Left colon (tissue), 2 donors: ENCODE results near the gene UPK3BL1. TPM values are rescaled to one million over a fixed set of nuclear protein-coding genes. Genes with fewer than 3 reads are reported as not detected.
"Not testable (repeated sequence)": the region's sequence is repeated elsewhere in the genome, so short reads cannot be mapped to it uniquely, and the experiment has no call there.

Source experiments
- ATAC-seq: fragments of 200-7000 bp; cut with Tn5 transposase; one replicate; pipeline ENCODE4 v1.9.1; 2020; ENCODE audit warnings: mild to moderate bottlenecking, moderate library complexity
- DNase-seq, 2 donors: peaks; one replicate each; pipeline ENCODE4 v3.0.0-alpha.2; 2020
- intact Hi-C, 2 donors: fragments of 100-400 bp; cut with DNase I in 1 of 2; cut with micrococcal nuclease in 1 of 2; formaldehyde crosslinking; loops; one replicate each; pipeline versions ENCODE4 v1.11.2 to v1.14.0; 2022; cut with DNase I, micrococcal nuclease
- long read RNA-seq: library from polyadenylated mRNA; unstranded; transcript quantifications from one replicate; pipeline ENCODE4 v2.0.0, GENCODE V29; 2021
- total RNA-seq, 2 donors: library from RNA; stranded (reverse); fragmentation: NEBNext Ultra II Directional; extraction: Animal tissue kit (Norgen Biotek cat#: 25700); gene quantifications; one replicate each; pipeline ENCODE4 v1.2.1, GENCODE V29; 2021
- donor health status: DM: no; HTN: no; CAD: no.
- donor health status: DM: yes; HTN: yes; CAD: no.

Gene UPK3BL1, protein sequence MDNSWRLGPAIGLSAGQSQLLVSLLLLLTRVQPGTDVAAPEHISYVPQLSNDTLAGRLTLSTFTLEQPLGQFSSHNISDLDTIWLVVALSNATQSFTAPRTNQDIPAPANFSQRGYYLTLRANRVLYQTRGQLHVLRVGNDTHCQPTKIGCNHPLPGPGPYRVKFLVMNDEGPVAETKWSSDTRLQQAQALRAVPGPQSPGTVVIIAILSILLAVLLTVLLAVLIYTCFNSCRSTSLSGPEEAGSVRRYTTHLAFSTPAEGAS
- total RNA-seq = 10 to 100 TPM in 1 of 2 donors, 1 to 10 TPM in 1; 6.3 to 27.5 TPM
- long read RNA-seq, partial matches to known transcripts = 0 of 2 reads
- long read RNA-seq, other reads (novel, unspliced or antisense) = 0 of 2 reads

- DNase-seq, intact Hi-C loops: not testable (repeated sequence)
- ATAC-seq = peak; percentile 14
Observed at GRCh38 chr7:102642691-102643090, at the start of gene UPK3BL1. TSS of gene UPK3BL1 (minus strand) at chr7:102642791. CDS start at chr7:102642741, 50 bp downstream.

GRCh38 chr7:102690602-102691001 lies 48.0 kb upstream of the UPK3BL1 start:
- ATAC-seq, intact Hi-C loops: not testable (repeated sequence)
- DNase-seq = peak in 1 of 2 donors; percentile 12

DNA sequence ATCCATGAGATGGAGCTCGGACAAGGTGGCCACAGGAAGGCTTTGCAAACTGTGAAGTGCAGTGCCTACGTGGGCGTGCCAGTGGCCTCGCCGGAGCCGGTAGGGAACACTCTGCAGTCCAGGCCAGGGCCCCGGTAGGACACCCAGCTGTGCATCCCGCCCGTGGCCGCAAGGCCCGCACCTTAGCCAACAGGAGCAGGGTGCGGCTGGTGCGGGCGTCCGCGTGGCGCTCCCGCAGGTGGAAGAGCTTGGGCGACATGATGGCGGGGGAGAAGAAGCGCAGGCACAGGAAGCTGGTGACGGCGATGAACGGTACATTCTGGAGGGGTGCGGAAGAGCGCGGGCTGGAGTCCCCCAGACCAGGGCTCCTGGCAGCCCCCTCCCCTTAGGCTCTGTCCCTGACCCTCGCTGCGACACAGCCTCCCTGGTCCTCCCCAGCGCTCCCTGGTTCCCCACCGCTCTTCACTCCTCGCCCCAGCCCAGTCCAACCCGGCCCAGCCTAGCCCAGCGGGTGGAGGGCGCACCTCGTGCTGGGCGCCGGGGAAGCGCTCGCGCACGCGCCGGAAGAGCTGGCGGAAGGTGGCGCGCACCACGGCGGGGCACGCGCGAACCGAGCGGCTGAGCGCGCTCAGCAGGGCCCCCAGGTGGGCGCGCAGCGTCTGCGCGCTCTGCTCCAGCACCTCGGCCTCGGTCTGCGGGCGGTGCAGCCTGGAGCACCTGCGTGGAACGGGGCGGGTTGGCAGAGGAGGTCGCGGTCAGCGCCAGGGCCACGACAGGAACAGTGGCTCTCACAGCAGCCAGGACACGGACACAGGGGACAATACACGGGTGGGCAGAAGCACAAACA lies 47.1 kb upstream of the UPK3BL1 start:
- intact Hi-C loops = not testable (repeated sequence)
- ATAC-seq = peak; percentile 49
- peak in 1 of 2 donors; percentile 6 for DNase-seq

DNA sequence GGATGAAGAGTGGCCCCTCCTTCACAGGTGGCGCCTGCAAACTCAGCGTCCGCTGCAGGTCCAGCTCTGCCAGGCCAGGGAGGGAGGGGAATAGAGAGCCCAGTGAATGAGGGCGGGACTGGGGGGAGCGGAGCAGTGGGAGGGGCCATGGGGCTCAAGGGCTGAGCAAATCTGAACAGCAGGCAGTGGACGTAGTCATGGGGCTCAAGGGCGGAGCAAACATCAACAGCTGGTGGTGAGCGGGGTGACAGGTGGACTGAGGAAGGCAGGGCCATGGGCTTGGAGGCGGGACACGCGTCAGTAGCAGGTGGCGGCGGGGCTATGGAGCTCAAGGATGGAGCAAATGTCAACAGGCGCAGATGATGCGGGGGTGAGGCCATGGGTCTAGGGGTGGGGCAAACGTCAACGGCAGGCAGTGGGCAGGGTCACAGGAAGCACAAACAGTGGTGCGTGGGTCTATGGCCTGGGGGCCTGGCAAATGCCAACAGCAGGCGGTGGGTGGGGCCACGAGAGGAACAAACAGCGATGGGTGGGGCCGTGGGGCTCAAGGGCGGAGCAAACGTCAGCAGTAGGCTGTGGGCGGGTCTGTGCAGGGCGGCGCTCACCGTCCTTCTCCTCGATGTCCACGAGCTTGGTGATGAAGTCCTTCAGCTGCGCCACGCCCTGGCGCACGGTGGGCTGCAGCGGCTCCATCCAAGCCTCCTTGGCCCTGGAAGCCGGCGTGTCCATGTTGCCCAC lies 45.9 kb upstream of the UPK3BL1 start:
- ATAC-seq = peak; percentile 89
- DNase-seq, intact Hi-C loops: not testable (repeated sequence)

DNA sequence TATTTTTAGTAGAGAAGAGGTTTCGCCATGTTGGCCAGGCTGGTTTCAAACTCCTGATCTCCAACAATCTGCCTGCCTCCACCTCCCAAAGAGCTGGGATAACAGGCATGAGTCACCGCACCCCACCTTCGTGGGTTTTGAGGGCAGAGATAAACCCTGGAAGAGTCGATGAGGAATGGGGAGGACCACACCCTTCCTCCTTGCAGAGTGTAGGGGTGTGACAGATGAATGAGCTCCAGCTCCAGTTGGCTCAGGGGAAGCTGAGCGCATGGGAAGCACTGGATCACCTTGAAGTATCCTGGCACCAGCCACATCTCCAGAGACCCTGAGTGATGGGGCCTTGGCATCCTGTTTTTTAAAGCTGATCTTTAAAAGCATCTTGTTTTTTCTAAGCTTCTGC lies 40.0 kb upstream of the UPK3BL1 start:
- intact Hi-C loops, ATAC-seq, DNase-seq: not testable (repeated sequence)

DNA sequence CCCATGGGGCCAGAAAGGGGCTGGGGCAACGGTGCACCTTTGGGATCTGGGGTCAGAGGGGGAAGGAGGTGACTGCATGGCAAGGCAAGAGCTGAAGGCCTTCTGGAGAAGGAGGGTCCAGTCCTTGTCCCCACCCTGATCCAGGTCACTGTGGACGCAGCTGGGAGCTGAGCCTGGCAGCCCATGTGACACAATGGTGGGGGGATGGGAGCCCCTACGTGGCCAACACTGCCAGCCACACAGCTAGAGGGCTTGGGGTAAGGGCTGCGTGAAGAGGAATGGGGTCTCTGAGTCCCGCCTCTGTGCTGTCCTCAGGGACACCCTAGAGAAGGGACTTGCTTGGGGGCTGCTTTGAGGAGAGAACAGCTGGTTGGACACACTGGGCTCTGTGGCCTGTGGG lies 38.2 kb upstream of the UPK3BL1 start:
- peak; percentile 9 for ATAC-seq
- intact Hi-C loops = not testable (repeated sequence)

GRCh38 chr7:102675545-102675944 lies 33.0 kb upstream of the UPK3BL1 start:
- intact Hi-C loops, DNase-seq, ATAC-seq: not testable (repeated sequence)

More for the DNA sequence above, 38.2 kb upstream of the UPK3BL1 start:
- DNase-seq = not testable (repeated sequence)

DNA sequence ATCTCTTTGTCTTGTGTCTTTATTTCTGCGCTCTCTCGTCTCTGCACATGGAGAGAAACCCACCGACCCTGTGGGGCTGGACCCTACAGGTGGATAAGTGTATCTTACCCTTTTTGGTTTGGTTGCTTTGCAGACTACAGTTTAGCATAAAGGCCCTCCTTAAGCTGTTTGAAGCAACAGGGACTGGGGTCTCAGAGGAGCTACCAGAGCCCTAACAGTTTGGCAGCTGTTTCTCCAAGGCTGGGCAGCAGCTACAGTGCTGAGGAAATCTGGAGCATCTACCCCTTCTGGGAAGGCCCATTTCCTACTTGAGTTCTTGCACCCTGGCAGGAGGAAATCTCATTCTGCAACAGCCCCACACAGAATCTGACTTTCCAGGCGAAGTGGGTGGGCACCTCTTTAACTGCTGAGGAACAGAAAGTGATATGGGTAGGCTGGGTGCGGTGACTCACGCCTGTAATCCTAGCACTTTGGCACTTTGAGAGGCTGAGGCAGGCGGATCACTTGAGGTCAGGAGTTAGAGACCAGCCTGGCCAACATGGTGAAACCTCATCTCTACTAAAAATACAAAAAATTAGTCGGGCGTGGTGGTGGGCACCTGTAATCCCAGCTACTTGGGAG lies 31.0 kb upstream of the UPK3BL1 start:
- ATAC-seq, DNase-seq, intact Hi-C loops: not testable (repeated sequence)

DNA sequence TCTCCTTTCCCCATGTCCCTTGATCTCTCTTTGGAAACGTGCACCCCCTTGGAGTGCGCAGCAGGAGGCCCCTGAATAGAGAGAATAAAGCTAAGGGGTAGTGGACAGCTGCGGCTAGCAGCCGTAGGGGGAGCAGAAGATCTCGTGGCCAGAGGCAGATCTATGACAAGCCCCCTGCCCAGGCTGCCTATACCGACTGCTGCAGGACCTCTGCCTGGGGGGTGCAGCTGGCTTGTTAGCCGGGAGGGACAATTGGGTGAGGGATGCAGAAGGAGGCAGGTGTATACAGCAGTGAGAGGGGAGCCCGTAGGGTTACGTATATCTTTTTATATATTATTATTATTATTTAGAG lies 29.3 kb upstream of the UPK3BL1 start:
- DNase-seq, intact Hi-C loops: not testable (repeated sequence)
- peak; percentile 4 for ATAC-seq

DNA sequence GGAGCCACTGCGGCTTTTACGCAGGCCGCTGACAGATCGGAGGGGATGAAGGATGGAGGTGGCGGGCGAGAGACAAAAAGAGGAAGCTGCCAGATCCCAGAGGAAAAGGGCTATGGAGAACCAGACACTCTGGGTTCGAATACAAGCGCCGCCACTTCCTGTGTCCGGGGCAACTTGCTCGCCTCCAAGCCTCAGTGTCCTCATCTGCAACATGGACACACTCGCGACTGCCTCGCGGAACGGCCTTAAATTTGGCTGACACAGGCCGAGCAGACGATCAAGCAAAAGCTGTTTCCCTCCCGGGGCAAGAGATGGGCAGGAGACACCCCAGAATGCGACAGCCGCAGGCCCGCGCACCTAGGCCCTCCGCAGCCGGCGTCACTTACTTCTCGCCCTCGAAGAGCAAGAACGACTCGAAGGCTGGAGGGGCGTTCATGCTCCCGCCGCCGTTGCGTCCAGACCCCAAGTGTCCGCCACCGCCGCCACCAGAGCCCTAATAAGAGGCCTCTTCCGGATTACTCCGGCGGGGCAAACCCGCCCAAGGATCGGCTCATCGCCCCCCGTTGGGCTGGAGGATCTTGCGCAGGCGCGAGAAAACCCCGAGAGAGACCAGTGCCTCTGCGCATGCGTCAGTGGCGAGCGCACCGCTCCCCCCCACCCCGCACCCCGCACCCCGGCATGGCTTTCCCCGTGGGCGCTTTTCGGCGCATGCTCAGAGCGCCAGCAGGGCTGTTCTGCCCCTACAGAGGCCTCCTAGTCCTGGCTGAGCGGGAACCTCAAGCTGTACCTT lies 28.8 kb upstream of the UPK3BL1 start, which contains the start of gene POLR2J2:
POLR2J2 (minus strand) TSS at position 498 of the 790 bp plus-strand sequence; CDS start at position 436, 62 bp downstream.
- peak; percentile 85 for ATAC-seq
- DNase-seq = peak in 1 of 2 donors; percentile 95
- intact Hi-C loops = not testable (repeated sequence)

DNA sequence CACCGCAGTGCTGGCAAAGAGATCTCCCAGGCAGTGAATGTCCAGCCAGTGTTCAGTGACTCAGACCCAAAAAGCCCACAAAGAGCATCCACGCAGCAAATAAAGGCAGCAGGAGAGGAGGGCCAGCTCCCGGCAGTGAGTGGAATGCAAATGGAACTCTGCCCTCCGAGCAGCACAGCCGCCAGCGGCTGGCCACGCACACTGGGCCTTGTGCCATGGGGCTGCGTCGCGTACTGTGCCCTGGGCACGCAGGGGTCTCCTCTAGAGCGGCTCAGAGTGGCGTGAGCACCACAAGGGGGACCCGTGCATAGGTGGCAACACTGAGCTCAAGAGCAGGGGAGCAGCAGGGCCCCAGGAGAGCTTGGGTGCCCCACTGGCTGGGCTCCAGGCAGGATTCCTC lies 24.9 kb upstream of the UPK3BL1 start:
- ATAC-seq, DNase-seq, intact Hi-C loops: not testable (repeated sequence)

GRCh38 chr7:102666850-102667249 lies 24.3 kb upstream of the UPK3BL1 start:
- ATAC-seq, intact Hi-C loops: not testable (repeated sequence)

DNA sequence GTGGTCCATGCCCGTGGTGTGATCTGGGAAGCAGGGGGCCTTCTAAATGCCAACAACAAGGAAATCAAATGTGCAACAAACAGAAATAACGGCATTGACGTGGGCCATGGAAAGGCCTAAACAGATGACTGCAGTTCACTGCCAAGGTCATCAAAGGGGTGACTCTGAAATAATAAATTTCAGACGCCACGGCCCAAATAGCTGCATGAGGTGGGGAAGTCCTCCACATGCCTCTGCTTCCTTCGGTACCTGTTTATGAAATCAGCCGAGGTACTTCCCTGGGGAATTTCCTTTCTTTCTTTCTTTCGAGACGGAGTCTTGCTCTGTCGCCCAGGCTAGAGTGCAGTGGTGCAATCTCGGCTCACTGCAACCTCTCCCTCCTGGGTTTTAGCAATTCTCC lies 22.2 kb upstream of the UPK3BL1 start:
- ATAC-seq, intact Hi-C loops, DNase-seq: not testable (repeated sequence)

More at GRCh38 chr7:102666850-102667249, 24.3 kb upstream of the UPK3BL1 start:
- not testable (repeated sequence) for DNase-seq

DNA sequence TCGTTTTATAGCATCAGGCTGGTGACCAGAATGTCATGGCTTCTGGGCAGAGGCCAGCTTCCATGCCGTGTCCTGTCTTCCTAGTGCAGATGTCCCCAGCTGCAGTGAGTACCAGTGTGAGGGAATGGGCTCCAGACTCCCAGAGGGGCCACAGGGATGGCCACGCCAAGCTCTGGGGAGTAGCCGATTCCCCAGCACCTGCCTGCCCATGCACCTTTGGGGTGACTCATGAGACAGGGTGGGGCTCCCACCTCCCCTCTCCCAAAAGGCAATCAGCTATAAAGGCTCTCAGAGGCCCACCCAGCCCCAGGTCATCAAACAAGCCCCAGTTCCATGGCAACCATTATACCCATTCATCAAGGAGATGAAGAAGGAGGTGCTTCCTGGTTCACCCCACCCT lies 7.3 kb upstream of the UPK3BL1 start, which contains the start of gene SPDYE2B:
SPDYE2B (plus strand) TSS at position 396 of the 400 bp plus-strand sequence. CDS start 2,030 bp downstream, outside the sequence.
- intact Hi-C loops, ATAC-seq: not testable (repeated sequence)

GRCh38 chr7:102647813-102648212 lies 5.2 kb upstream of the UPK3BL1 start:
- peak in 1 of 2 donors; percentile 2 for DNase-seq
- ATAC-seq, intact Hi-C loops: not testable (repeated sequence)

More for the DNA sequence above, 7.3 kb upstream of the UPK3BL1 start, which contains the start of gene SPDYE2B:
- not testable (repeated sequence) for DNase-seq

DNA sequence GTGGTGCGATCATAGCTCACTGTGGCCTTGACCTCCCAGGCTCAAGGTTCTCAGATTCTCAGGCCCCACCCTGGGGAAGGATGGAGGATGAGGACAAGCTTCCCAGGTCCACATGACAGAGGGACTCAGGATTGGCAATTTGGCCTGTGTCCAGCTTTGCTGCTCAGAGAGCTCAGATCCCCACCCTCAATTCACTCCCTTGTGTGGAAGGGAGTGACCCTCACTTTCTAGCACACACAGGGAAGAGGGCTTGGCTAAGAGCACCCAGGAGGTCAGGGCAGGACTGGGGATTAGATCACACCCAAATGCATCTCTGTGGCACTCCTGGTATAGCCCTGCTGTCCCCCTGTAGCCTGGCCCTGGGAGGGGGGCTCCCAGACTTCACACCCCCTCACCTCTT lies 813 bp upstream of the UPK3BL1 start:
- DNase-seq, intact Hi-C loops: not testable (repeated sequence)
- ATAC-seq = peak; percentile 19

DNA sequence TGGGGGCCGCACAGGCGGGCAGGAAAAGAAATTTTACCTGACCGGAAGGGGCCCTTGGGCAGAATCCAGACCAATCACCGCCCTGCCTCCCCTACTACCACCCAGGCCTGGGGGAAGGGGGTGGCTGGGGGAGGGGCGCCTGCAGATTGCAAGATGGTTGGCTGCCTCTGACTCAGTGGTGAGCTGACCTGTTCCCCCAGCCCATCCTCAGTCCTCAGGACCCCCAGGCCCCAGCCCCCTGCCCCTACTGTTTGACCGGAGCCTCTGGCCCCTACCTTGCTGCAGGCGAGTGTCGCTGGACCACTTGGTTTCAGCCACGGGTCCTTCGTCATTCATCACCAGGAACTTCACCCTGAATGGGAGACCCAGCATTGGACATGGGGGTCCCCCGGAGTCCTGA lies 3.7 kb downstream of the UPK3BL1 start:
- intact Hi-C loops = not testable (repeated sequence)
- ATAC-seq = peak; percentile 5
- peak; percentile 6 to 15 for DNase-seq
